Lower leg skin (tissue), 3 donors: Measurements from ENCODE around the gene CTNNA2.

Source experiments
- POLR2A ChIP-seq, 2 donors: fragments of 450-650 bp; IDR thresholded peaks; one replicate each; pipeline ENCODE4 v1.6.1; 2016 to 2017; ENCODE audit warnings: antibody characterized with exemption in 2 of 2, mild to moderate bottlenecking in 1 of 2, moderate library complexity in 1 of 2
- TF ChIP-seq, protein P1 (sequence below), 3 donors: fragments of 450-650 bp; IDR thresholded peaks; one replicate each; pipeline ENCODE4 v1.5.1; 2016; ENCODE audit warnings: antibody characterized with exemption in 3 of 3, mild to moderate bottlenecking in 3 of 3, moderate library complexity in 2 of 3

DNA sequence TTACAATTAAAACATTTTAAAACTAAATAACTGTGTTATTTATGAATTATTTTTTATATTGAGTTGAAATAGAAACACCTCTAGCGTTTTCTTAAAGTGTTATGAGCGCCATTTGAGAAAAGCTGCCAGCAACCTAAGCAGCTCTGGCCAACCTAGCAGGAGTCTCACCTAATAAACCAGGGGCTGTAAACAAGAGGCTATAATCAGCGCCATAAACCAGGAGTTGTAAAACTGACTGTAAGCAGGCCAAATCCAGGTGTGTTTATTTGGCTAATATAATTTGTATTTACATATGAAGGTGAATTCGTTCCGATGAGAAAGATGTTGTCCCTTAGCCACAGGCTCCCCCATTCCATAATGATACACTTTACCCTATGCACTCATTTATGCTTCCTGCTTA is 757.0 kb downstream of the CTNNA2 start:
- TF ChIP-seq, protein P1, sequence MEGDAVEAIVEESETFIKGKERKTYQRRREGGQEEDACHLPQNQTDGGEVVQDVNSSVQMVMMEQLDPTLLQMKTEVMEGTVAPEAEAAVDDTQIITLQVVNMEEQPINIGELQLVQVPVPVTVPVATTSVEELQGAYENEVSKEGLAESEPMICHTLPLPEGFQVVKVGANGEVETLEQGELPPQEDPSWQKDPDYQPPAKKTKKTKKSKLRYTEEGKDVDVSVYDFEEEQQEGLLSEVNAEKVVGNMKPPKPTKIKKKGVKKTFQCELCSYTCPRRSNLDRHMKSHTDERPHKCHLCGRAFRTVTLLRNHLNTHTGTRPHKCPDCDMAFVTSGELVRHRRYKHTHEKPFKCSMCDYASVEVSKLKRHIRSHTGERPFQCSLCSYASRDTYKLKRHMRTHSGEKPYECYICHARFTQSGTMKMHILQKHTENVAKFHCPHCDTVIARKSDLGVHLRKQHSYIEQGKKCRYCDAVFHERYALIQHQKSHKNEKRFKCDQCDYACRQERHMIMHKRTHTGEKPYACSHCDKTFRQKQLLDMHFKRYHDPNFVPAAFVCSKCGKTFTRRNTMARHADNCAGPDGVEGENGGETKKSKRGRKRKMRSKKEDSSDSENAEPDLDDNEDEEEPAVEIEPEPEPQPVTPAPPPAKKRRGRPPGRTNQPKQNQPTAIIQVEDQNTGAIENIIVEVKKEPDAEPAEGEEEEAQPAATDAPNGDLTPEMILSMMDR (IDR thresholded peaks at IDR 0.05): no peak
- TF ChIP-seq POLR2A (IDR thresholded peaks at IDR 0.05): no peak
